Endothelial cell of umbilical vein (primary cell): ENCODE data around the gene ZC3H18. TPM values are rescaled to one million over a fixed set of nuclear protein-coding genes. Genes with fewer than 3 reads are reported as not detected.

Source experiments
- BruUV-seq: library from RNA; stranded (reverse); fragments of 400-500 nt; replicated peaks from 2 replicates; lab custom pipeline; 2021; lab: Mats Ljungman, UMichigan
- CTCF ChIA-PET: fragments of 300-600, 350-600 bp; sonication (Branson Sonifier 250); formaldehyde crosslinking; loops from one replicate; lab custom pipeline; 2021; ENCODE audit warnings: antibody characterized with exemption, inconsistent platforms; lab: Charles Lee
- POLR2A ChIA-PET: fragments of 300-600, 350-600 bp; sonication (Branson Sonifier 250); formaldehyde crosslinking; loops from one replicate; lab custom pipeline; 2021; ENCODE audit warnings: antibody characterized with exemption, inconsistent platforms; lab: Charles Lee
- DNase-seq: peaks from one replicate; pipeline ENCODE4 v3.0.0-alpha.2; 2011; ENCODE audit warnings: low read depth, low spot score
- FAIRE-seq: peaks from 2 replicates; lab custom pipeline; 2011; peaks lifted over from hg19 to GRCh38; lab: Jason Lieb, UNC
- H2AFZ ChIP-seq: 2 replicates; pipeline ENCODE4 v1.6.0; 2012; ENCODE audit warnings: low read depth, low read length, control low read depth, inconsistent platforms
- H3K27ac ChIP-seq: 2 replicates; pipeline ENCODE4 v1.5.1; 2011; ENCODE audit warnings: low read depth, mild to moderate bottlenecking, control low read depth, low read length, moderate library complexity; ENCODE audit not compliant: insufficient read depth
- H3K27me3 ChIP-seq, 2 experiments: 2 replicates each; pipeline versions ENCODE4 v1.6.0 to v1.6.1; 2011; ENCODE audit warnings: low read length in 2 of 2, mixed read lengths in 1 of 2; ENCODE audit not compliant: control insufficient read depth in 2 of 2, insufficient read depth in 2 of 2
- H3K36me3 ChIP-seq, 2 experiments: 2 replicates in 1 of 2; 3 replicates in 1 of 2; pipeline ENCODE4 v1.5.1; 2011; ENCODE audit warnings: low read length in 2 of 2, mild to moderate bottlenecking in 1 of 2, moderate library complexity in 1 of 2; ENCODE audit not compliant: control insufficient read depth in 2 of 2, insufficient read depth in 2 of 2; ENCODE audit errors: extremely low read depth in 1 of 2
- H3K4me1 ChIP-seq: 3 replicates; pipeline ENCODE4 v1.5.1; 2011; ENCODE audit warnings: mild to moderate bottlenecking, low read length; ENCODE audit not compliant: control insufficient read depth, insufficient read depth; ENCODE audit errors: extremely low read depth
- H3K4me2 ChIP-seq: 2 replicates; pipeline ENCODE4 v1.6.1; 2011; ENCODE audit warnings: low read length, control low read depth, mixed read lengths; ENCODE audit not compliant: insufficient read depth
- H3K4me3 ChIP-seq, 3 experiments: fragments of 200-600 bp in 1 of 3; sonication (generic), shearing (Covaris generic) in 1 of 3; replicated peaks in 1 of 3; 2 replicates each; pipeline ENCODE4 v1.5.1; 2011 to 2016; ENCODE audit warnings: control low read depth in 3 of 3, low read length in 3 of 3, mild to moderate bottlenecking in 2 of 3, inconsistent platforms in 1 of 3, low read depth in 1 of 3, moderate library complexity in 1 of 3; ENCODE audit not compliant: insufficient read depth in 1 of 3
- H3K79me2 ChIP-seq: 2 replicates; pipeline ENCODE4 v1.6.0; 2012; ENCODE audit warnings: low read length, inconsistent platforms; ENCODE audit not compliant: control insufficient read depth, insufficient read depth
- H3K9ac ChIP-seq: replicated peaks from 2 replicates; pipeline ENCODE3; 2011; ENCODE audit warnings: low read length, control low read depth; ENCODE audit not compliant: insufficient read depth; ENCODE audit errors: extremely low read depth
- H3K9me1 ChIP-seq: replicated peaks from 3 replicates; pipeline ENCODE4 v1.6.0; 2011; ENCODE audit warnings: mild to moderate bottlenecking, low read length; ENCODE audit not compliant: control insufficient read depth, insufficient read depth; ENCODE audit errors: extremely low read depth
- H3K9me3 ChIP-seq: replicated peaks from 2 replicates; pipeline ENCODE4 v1.5.1; 2012; ENCODE audit warnings: low read length, inconsistent platforms; ENCODE audit not compliant: control insufficient read depth, insufficient read depth
- H4K20me1 ChIP-seq: replicated peaks from 2 replicates; pipeline ENCODE3; 2011; ENCODE audit warnings: mild to moderate bottlenecking, low read length; ENCODE audit not compliant: control insufficient read depth, insufficient read depth; ENCODE audit errors: extremely low read depth
- CTCF ChIP-seq, 2 donors: IDR thresholded peaks; 1 replicate in 1 of 2; 2 replicates in 1 of 2; pipeline ENCODE4 v1.5.1; 2011; ENCODE audit warnings: low read length in 2 of 2, mild to moderate bottlenecking in 2 of 2, moderate library complexity in 2 of 2, control low read depth in 1 of 2, inconsistent platforms in 1 of 2, low read depth in 1 of 2; ENCODE audit not compliant: insufficient read depth in 1 of 2; ENCODE audit errors: extremely low read depth in 1 of 2
- POLR2A ChIP-seq: IDR thresholded peaks from 2 replicates; pipeline ENCODE4 v1.6.1; 2012; ENCODE audit warnings: low read depth, mild to moderate bottlenecking, control low read depth, low read length
- dilution Hi-C: fragments of 300-500 bp; cut with MboI; formaldehyde crosslinking; loops from one replicate; pipeline ENCODE4 v1.15.0; 2019; ENCODE audit warnings: low sequenced_read_pairs; ENCODE audit not compliant: extremely low pct_ligation_motif_present
- intact Hi-C: fragments of 100-400 bp; cut with micrococcal nuclease; formaldehyde crosslinking; loops from one replicate; pipeline ENCODE4 v1.10.0; 2022
- polyA plus RNA-seq, 4 experiments: library from polyadenylated mRNA; depleted of rRNA in 3 of 4; stranded (reverse) in 3 of 4; unstranded in 1 of 4; fragments of >200 nt; gene quantifications; 2 replicates each; pipeline versions ENCODE4 v1.2.1 to v1.2.3, GENCODE V29; 2011 to 2012; ENCODE audit warnings: missing spikeins in 1 of 4
- total RNA-seq: library from RNA; stranded (reverse); gene quantifications from 2 replicates; pipeline ENCODE4 v1.2.3, GENCODE V29; 2021

The ZC3H18 gene
- total and polyA plus RNA-seq, 2 donors (not counting 3 experiments of a cell fraction or from before 2014, with no cell fraction given): 12.1 to 52.8 TPM

GRCh38 chr16:88527186-88527936 is 42.8 kb upstream of the ZC3H18 start:
- DNase-seq (peak; percentile 45), FAIRE-seq (peak; percentile 59)
- no peaks in the 10 kb centered on the region for H3K27me3 ChIP-seq
- no peak overlapping the region for H3K27ac ChIP-seq
- no TSS peak for BruUV-seq
- no peaks in the 10 kb centered on the region for H3K79me2 ChIP-seq
- no peak overlapping the region for H2AFZ ChIP-seq
- dilution Hi-C loops: no loop called here
- peaks cover 20% of the 10 kb centered on the region for H3K4me1 ChIP-seq
- intact Hi-C loops: loop anchor here (1.0 to 2.0 kb wide), 3 partner anchors 35 to 84 kb away; partner anchors contain the start of gene ZFPM1
- CTCF ChIA-PET: interaction anchor here (1.0 to 1.9 kb wide), 6 partner anchors 63 to 88 kb away, joined by 3 to 18 read pairs (median 4); no protein-coding TSS in a partner anchor
- no peak for TF ChIP-seq POLR2A
- TF ChIP-seq CTCF (IDR thresholded peaks at IDR 0.05; ENCODE audit: extremely low read depth in 1 of 2, insufficient read depth in 1 of 2, low read depth in 1 of 2, low read length in 2 of 2): peak; percentile 88 to 98
- no peak overlapping the region for H3K9ac ChIP-seq
- H3K36me3 ChIP-seq: no peaks in the 10 kb centered on the region
- H3K4me3 ChIP-seq: no peak overlapping the region
- H3K9me3 ChIP-seq: no peaks in the 10 kb centered on the region
- H3K4me2 ChIP-seq: no peak overlapping the region
- POLR2A ChIA-PET: interaction anchor here (0.7 kb wide), 1 partner anchor 841 kb away, joined by 3 read pairs; no protein-coding TSS in a partner anchor
- H4K20me1 ChIP-seq: no peaks in the 10 kb centered on the region
- H3K9me1 ChIP-seq: no peaks in the 10 kb centered on the region
